Gastrocnemius medialis (tissue), 4 donors: Measurements from ENCODE around the gene DCAF4.

Source experiments
- POLR2A ChIP-seq, 2 donors: fragments of 450-650 bp; IDR thresholded peaks; one replicate each; pipeline ENCODE4 v1.6.1; 2017; ENCODE audit warnings: antibody characterized with exemption in 2 of 2, mild to moderate bottlenecking in 2 of 2, moderate library complexity in 2 of 2
- TF ChIP-seq, protein P1 (sequence below), 5 experiments: fragments of 450-650 bp in 3 of 5; fragments of 200-600 bp in 2 of 5; sonication (generic) in 2 of 5; IDR thresholded peaks in 4 of 5; conservative IDR thresholded peaks in 1 of 5; 1 replicate in 4 of 5; 2 replicates in 1 of 5; pipeline ENCODE4 v1.5.1; 2016 to 2019; ENCODE audit warnings: antibody characterized with exemption in 5 of 5, mild to moderate bottlenecking in 3 of 5, moderate library complexity in 3 of 5

DNA sequence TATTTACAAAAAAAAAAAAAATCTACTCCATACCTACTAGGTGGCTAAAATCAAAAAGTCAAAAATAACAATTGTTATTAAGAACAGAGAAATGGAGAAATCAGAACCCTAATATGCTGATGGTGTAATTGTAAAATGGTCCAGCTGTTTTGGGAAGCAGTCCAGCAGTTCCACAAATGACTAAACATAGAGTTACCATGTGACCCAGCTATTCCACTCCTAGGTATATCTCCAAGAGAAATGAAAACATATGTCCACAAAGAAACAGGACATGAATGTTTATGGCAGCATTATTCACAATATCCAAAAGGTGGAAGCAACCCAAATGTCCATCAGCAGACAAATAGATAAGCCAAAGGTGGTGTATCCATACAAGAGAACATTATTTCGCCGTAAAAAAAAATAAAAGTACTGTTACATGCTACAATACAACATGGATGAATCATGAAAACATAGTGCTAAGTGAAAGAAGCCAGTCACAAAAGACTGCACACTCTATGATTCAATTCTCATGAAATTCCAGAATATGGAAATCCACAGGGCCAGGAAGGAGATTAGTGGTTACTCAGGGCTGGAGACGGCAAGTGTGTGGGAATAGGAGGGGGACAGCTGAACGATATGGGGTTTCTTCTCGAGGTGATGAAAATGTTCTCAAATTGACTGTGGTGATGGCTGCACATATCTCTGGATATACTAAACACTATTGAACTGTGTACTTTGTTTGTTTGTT, 23.3 kb upstream of the DCAF4 start:
- TF ChIP-seq, protein P1, sequence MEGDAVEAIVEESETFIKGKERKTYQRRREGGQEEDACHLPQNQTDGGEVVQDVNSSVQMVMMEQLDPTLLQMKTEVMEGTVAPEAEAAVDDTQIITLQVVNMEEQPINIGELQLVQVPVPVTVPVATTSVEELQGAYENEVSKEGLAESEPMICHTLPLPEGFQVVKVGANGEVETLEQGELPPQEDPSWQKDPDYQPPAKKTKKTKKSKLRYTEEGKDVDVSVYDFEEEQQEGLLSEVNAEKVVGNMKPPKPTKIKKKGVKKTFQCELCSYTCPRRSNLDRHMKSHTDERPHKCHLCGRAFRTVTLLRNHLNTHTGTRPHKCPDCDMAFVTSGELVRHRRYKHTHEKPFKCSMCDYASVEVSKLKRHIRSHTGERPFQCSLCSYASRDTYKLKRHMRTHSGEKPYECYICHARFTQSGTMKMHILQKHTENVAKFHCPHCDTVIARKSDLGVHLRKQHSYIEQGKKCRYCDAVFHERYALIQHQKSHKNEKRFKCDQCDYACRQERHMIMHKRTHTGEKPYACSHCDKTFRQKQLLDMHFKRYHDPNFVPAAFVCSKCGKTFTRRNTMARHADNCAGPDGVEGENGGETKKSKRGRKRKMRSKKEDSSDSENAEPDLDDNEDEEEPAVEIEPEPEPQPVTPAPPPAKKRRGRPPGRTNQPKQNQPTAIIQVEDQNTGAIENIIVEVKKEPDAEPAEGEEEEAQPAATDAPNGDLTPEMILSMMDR (IDR thresholded peaks at IDR 0.05 in 4 of 5, conservative IDR thresholded peaks at IDR 0.05 in 1 of 5), result no peak
- TF ChIP-seq POLR2A (IDR thresholded peaks at IDR 0.05), result no peak
